Measurements from ENCODE around the gene CLDN20.

DNA sequence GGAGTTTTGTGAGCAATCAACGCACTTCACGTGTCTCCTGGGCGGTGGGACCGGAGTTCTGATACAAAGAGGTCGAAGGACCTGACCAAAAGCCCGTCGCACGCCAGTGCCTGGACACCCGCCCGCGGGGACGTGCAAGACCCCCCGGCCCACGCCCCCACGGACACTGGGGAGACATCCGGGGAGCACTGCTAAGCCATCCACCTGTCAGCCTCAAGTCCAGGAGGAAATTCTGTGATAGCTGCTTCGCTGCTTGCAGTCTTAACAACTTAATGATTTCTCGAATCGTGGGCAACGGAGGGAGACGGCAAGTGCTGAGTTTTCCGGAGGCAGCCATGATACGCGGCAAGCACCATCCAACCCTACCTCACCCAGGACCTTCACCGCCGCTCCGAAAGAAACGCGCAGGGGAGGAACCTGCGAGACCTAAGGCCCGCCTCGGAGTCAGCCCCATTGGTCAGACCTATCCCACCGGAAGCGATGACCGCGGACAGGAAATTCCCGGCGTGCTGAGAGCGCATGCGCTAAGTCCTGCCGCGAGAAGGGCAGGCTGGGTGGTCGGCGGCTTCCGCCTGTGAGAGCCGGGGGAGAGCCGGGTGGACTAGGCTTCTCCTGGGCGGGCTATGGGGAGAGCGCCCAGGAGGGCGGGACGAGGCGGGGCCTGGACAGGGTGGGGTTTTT lies 50.4 kb downstream of the CLDN20 start, which contains the start of gene TFB1M:
- TF ChIP-seq, protein P1, sequence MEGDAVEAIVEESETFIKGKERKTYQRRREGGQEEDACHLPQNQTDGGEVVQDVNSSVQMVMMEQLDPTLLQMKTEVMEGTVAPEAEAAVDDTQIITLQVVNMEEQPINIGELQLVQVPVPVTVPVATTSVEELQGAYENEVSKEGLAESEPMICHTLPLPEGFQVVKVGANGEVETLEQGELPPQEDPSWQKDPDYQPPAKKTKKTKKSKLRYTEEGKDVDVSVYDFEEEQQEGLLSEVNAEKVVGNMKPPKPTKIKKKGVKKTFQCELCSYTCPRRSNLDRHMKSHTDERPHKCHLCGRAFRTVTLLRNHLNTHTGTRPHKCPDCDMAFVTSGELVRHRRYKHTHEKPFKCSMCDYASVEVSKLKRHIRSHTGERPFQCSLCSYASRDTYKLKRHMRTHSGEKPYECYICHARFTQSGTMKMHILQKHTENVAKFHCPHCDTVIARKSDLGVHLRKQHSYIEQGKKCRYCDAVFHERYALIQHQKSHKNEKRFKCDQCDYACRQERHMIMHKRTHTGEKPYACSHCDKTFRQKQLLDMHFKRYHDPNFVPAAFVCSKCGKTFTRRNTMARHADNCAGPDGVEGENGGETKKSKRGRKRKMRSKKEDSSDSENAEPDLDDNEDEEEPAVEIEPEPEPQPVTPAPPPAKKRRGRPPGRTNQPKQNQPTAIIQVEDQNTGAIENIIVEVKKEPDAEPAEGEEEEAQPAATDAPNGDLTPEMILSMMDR (IDR thresholded peaks at IDR 0.05): peak in 2 of 5 experiments; percentile 10 to 22
- TF ChIP-seq POLR2A (IDR thresholded peaks at IDR 0.05): peak; percentile 74 to 81
